Activated T-cell treated with anti-CD3 and anti-CD28 coated beads, Interleukin-2, amount 50 U/mL, for 1 hour (primary cell): ENCODE data around the gene CLDN19.
"Not testable (repeated sequence)": the region's sequence is repeated elsewhere in the genome, so short reads cannot be mapped to it uniquely, and the experiment has no call there.

Experiments used
- DNase-seq: peaks from one replicate; pipeline ENCODE4 v3.0.0-alpha.2; 2020

CLDN19 gene

GRCh38 chr1:42737257-42737656, 2.8 kb downstream of the CLDN19 start:
- DNase-seq = no peak

DNA sequence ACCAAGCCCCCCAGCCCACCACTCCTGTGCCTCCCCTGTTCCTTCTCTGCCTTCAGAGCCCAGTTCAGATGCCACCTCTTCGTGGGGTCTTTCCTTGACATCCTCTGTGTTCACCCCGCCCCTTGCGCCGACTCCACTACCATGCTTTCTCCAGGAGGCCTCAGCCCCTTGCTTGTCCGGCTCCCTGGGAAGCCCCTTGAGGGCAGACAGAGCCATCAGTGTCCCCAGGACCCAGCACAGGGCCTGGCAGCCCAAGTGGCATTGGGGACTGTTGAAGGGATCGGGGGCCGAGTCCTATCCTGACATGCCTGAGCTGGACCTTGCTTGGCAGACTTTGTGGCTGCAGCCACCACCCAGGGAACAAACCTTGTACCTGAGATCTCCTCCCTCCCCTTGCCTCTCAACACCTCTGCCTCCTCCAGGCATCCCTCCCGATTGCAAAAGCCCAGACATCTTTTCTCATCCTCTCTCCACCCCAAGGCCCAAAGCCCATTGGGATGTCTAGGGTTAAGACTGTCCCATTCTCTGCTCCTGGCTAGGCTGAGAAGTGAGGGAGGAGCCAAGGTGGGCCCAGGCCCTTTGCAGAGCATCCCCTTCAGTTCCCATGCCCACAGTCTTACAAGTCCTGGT, 3.4 kb downstream of the CLDN19 start:
- no peak for DNase-seq

DNA sequence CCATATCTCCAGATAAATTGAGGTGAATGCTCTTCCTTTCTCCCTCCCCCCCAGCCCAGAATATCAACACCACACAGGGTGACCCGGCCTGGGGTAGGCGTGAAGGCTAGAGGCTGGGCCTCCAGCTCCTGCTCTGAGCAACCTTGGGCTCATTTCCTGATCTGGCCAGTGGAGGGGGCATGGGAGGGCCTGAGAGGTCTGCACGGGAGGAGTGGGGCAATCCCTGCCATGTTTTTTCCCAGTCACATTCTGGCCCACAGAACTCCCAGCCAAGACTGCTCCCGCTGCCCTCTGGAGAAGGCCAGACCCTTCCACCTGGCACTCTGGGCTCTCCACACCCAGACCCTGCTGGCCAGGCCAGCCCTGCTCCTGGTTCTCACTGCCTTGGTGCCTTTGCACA, 3.9 kb downstream of the CLDN19 start:
- no peak for DNase-seq

GRCh38 chr1:42735477-42736105, 4.4 kb downstream of the CLDN19 start:
- DNase-seq = no peak

GRCh38 chr1:42735056-42735455, 5.0 kb downstream of the CLDN19 start:
- no peak for DNase-seq

DNA sequence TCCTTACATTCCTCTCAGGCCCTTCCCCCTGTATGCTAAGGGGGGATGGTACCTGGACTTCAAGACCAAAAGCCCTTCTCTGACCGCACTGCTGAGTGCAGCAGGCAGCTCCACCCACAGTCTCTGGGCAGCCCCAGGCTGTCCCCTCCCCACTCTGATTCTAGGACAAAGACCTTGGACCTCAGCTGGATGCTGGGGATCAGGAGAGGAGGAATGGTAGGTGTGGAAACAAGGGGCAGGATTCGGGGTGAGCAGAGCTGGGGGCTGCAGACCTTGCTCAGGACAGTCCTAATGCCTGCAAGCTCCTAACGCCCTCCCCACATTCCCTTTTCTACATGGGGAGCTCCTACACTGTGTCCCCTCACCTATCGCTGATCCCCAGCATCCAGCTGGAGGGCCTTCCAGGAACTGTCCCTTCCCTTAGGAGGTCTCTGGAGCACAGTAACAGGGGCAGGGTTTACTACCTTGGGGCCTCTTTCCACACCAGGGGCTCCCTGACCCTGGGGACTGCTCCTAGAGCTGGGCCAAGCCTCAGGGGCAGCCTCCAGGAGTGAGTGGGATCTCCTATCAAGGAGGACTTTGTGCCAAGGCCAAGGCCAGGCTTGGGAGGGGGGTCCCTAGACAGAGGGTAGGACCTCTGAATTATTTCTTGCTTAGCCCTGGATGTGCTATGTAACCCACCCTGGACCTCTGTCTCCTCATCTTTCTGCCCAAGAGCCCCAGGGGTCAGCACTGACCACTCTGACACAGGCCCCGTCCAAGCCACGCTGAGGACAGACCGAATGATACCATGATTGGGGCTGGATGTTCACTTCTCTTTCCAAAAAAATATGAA, 5.6 kb downstream of the CLDN19 start:
- DNase-seq = no peak

- DNase-seq = no peak
Observed at GRCh38 chr1:42733415-42734200, 6.4 kb downstream of the CLDN19 start.

DNA sequence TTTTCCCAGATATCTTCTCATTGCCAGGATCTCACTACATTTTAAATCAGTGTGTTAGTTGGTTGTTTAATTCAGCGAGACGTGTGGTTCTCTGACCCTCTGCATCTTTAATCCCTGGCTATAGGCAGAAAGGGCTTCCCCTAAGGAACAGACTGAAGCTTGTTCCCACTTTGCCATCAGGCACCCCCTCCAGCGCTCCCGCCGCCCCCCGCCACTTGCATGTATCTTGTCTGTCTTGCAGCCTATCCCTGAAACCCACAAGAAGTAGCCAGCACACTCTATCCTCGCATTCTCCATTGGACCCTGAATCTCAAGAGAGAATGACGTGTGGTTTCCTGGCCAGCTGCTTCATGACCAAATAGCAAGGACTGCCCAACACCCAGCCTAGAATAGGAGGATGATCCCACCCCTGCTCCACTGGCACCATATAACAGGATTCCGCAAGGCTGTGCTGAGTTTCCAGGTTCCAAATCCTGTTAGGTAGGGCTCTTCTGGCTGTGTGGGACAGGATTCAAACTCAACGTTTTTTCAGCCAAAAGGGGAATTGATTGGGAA, 7.8 kb downstream of the CLDN19 start:
- no peak for DNase-seq

GRCh38 chr1:42731585-42731984, 8.5 kb downstream of the CLDN19 start:
- no peak for DNase-seq

- no peak for DNase-seq
Observed at GRCh38 chr1:42730988-42731387, 9.0 kb downstream of the CLDN19 start.

DNA sequence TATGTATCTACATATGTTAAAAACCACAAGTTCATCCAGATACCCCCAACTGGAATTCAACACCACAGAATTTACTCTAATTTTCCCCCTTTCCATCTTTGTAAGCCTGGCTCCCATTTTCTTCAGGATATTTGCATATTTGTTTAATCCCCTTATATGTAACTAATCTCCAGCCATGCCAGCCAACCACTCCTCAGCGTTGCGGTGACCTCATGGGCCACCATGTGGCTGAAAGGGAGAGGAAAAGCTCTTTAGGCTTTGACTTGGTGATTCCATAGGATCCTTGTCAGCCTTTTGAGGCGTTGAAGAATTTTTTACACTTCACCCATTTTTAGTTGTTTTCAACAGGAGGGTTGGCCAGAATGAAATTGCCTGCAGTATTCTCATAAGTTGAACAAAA, 10.0 kb downstream of the CLDN19 start:
- no peak for DNase-seq

DNA sequence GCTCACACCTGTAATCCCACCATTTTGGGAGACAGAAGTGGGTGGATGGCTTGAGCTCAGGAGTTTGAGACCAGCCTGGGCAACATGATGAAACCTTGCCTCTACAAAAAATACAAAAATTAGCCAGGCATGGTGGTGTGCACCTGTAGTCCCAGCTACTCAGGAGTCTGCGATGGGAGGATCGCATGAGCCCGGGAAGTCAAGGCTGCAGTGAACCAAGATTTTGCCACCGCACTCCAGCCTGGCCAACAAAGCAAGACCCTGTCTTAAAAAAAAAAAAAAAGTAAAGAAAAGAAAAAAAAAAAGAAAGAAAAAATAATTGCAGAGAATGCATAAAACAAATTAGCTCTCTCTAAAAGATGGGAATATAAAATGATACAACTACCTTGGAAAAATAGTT, 14.2 kb downstream of the CLDN19 start:
- DNase-seq = not testable (repeated sequence)

DNA sequence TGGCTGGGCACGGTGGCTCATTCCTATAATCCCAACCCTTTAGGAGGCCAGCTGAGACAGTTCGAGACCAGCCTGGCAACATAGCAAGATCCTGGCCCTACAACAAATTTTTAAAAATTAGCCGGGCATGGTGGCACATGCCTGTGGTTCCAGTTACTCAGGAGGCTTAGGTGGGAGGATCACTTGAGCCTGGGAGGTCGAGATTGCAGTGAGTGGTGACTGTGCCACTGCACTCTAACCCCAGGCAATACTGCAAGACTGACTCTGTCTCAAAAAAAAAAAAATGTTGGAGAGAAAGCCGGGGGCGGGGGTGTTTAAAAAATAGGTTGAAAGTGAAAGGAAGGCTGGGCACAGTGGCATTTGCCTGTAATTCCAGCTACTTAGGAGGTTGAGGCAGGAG, 16.5 kb downstream of the CLDN19 start:
- no peak for DNase-seq

DNA sequence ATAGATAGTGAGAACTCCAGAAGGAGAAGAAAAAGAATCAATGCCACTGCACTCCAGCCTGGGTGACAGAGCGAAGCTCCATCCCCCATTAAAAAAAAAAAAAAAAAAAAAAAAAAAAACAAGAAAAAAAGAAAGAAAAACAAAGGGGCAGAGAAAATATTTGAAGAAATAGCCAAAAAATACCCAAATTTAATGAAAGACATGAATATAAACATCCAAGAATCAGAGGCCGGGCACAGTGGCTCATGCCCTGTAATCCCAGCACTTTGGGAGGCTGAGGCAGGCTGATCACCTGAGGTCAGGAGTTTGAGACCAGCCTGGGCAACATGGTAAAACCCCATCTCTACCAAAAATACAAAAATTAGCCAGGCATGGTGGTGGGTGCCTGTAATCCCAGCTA, 17.6 kb downstream of the CLDN19 start:
- not testable (repeated sequence) for DNase-seq

- no peak for DNase-seq
Observed at GRCh38 chr1:42721926-42722325, 18.1 kb downstream of the CLDN19 start.

DNA sequence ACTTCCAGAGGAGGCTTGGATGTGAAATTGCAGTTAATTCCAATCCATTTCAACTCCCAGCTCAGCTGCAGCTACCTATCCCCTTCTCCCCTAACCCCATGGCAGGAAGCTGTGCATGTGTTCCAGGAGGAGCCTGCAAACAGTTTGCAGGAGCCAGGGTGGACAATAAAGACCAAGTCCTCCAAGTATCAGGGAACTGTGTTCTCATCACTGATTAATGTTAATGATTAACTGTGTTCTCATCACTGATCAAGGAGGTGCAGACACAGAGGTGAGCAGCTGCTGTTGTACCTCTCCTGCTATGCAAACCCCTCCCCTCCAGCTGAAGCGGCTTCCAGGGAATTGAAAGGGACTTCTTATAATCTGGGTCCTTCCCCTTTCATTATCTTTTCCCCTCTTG, 19.2 kb downstream of the CLDN19 start:
- DNase-seq = no peak

- DNase-seq = not testable (repeated sequence)
Observed at GRCh38 chr1:42714441-42714840, 25.6 kb downstream of the CLDN19 start.

DNA sequence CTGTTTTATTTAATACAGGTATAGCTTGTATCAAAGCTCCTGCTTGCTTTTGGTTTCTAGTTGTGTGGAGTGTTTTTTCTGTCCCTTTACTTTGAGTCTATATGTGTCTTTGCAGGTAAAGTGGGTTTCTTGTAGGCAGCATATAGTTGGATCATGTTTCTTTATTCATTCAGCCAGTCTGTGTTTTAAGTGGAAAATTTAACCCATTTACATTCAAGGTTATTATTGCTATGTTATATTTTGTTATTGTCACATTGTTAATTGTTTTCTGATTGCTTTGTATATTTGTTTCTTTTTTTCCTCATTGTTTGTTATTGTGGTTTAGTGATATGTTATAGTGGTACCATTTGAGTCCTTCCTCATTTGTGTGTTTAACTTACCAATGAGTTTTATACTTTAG, 26.7 kb downstream of the CLDN19 start:
- DNase-seq = no peak

- DNase-seq = not testable (repeated sequence)
Observed at GRCh38 chr1:42712808-42713207, 27.2 kb downstream of the CLDN19 start.

DNA sequence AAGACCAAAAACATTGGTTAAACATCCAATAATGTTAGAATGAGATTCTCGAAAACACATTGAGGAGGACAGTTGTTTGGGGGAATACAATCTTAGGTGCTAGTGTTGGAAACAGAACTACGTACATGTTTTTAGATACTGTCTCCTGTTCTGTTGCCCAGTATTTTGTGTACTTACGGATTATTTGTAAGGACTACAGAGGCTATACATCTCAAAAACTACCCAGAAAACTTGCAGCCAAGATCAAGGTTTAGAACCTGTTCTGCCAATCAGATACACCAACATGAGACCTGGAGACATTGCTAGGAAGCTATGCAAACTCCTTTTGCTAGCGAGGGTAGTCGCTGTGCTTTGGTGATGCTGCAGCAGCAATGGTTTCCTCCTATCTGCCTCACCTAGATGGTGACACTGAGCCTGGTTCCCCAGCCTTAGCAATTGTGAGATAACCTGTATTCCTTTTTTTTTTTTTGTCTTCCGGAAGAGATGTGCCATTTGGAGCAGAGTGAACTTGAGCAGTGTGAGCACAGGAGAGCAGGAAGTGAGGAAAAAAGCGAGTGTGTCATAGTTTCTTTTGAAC, 36.1 kb downstream of the CLDN19 start:
- no peak for DNase-seq

DNA sequence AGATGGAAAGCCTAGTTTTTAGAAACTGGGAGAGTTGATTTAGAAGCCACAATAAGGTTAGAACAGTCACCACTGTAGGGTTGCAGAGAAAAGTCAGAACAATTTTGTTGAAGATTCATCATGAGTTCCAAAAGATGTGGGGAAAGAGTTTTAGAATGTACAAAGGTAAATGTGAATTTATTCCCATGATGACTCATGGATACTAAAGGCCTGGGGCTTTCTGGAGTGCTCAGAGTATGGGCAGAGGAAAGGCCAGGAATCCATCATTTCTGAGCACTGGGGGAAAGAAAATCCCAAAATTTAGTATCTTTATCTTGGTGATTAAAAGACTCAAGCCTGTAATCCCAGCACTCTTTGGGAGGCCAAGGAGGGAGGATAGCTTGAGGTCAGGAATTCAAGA, 40.0 kb downstream of the CLDN19 start:
- DNase-seq = no peak

DNA sequence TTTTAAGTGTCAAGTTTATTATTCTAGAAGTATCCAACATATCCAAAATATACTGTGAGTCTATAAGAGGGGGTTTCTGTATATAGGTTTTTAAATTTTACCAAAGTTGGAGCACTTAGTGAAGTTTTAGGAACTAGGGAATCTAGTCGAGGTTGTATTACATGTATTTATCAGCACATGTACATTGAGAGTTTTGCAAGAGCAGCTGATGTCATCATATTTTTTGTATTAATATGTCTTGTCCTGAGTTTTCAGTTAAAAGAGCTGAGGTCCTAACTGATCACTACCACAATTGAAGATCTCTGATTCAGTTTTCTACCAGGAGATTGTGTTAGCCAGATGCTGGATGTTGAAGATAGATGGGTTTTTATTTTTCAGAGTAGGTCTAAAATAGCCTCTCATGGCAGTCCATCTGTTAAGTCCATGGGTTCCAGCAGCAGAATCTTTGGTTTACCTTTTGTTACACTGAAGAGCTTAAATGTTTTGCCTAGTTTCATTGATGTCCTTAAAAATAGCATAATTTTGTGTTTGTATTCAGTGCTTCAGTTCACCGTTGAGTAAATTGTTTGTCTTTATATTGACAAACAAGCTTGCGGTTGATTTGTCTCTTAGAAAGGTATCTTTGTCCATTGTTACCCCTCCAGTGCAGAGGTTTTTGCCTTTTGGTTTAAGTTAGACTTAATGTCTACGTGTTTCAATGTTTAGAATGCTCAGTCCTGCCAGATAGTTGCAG, 41.8 kb downstream of the CLDN19 start:
- no peak for DNase-seq
